ENCODE measurements around the gene GAS7. TPM values are rescaled to one million over a fixed set of nuclear protein-coding genes. Genes with fewer than 3 reads are reported as not detected.

The GAS7 gene
- total RNA-seq, 1 experiment from 2014 or later, result 4.1 TPM

DNA sequence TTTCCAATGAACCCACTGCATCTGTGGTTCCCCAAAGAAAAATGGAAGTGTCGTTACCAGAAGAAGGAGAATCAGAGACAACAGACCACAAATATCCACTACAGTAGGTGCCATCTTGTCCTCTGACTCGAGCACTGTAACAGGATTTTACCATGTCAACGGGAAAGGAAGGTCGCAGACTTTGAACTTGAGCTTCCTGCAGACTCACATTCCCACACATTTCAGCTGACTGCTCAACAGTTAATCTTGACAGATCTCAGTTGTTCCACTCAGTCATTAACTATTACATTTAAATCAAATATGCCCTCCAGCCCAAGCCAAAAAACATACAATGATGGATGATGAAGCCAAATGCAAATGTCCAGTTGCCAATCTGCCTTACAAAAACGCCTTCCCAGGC lies 37.0 kb downstream of the GAS7 start:
- Histone ChIP-seq H3K27me3 (ENCODE audit: insufficient read depth, low read length) (no peaks in the 10 kb centered on the region), H3K4me2 (ENCODE audit: low read length) (no peak overlapping the region), H3K27ac (ENCODE audit: low read depth, low read length) (no peak overlapping the region), H3K4me3 (replicated peaks in 1 of 2; ENCODE audit: low read depth in 1 of 2, low read length in 2 of 2) (no peak overlapping the region), H3K9ac (ENCODE audit: low read length) (no peak overlapping the region), H3K36me3 (ENCODE audit: control insufficient read depth in 1 of 2, insufficient read depth in 2 of 2, low read length in 2 of 2) (no peaks in the 10 kb centered on the region), H3K9me3 (ENCODE audit: control insufficient read depth in 1 of 2, insufficient read depth in 1 of 2, low read depth in 1 of 2, low read length in 2 of 2) (no peaks in the 10 kb centered on the region), H4K20me1 (ENCODE audit: insufficient read depth) (no peaks in the 10 kb centered on the region), H3K9me2 (ENCODE audit: insufficient read depth) (no peaks in the 10 kb centered on the region), H3K79me2 (ENCODE audit: insufficient read depth, low read length) (no peaks in the 10 kb centered on the region), H3K4me1 (ENCODE audit: control insufficient read depth in 1 of 2, insufficient read depth in 2 of 2, low read length in 2 of 2) (no peaks in the 10 kb centered on the region), H2AFZ (ENCODE audit: low read depth, low read length, poor library complexity, severe bottlenecking) (no peak overlapping the region)
- ChIA-PET CTCF (no interaction called here), POLR2A (no interaction called here), RAD21 (ENCODE audit: low non-redundant PET in 1 of 2, low total read pairs in 2 of 2, uncharacterized antibody in 2 of 2, unreplicated experiment in 2 of 2) (no interaction called here)
- no peak for ATAC-seq
- BruUV-seq (replicated peaks), result no TSS peak
- intact Hi-C loops (cut with micrococcal nuclease), result no loop called here
- TF ChIP-seq MAX (IDR thresholded peaks at IDR 0.05), result no peak
- DNase-seq (ENCODE audit: low read depth, low spot score), result no peak

DNA sequence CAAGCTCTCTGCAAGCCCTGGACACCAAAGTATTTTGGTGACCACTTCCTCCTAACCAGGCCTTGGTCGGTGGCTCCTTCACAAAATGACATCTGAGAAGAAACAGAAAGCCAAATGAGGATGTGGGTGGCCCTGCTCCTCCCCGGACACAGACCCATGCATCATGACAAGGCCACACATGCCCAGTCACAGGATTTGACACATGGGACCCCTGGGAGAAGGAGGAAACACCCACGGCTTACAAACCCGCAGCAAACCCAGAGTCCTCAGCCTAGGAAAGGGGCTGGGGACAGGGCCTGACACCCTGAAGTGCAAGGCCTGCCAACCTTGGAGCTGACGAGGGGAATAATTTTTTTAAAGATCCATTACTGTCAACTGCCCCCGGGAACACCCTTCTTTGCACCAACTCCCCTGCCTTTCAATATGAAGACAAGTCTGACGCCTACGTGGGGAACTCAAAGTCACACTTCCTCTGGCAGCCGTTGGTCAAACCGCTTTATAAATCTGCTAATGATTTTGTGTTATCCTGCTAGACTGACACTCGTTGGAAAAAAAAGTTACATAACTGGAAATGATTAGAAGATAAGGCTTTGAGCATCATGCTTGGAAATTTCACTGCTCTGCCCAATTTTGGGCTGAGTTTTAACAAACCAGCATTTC lies 41.3 kb downstream of the GAS7 start:
- no peaks in the 10 kb centered on the region for H3K27me3 ChIP-seq (ENCODE audit: insufficient read depth, low read length)
- H3K4me1 ChIP-seq (ENCODE audit: control insufficient read depth in 1 of 2, insufficient read depth in 2 of 2, low read length in 2 of 2), result peaks cover 0 to 2% of the 10 kb centered on the region in 2 experiments; a peak in 1 of 4 replicates
- ATAC-seq, result no peak
- no peak overlapping the region for H3K9ac ChIP-seq (ENCODE audit: low read length)
- H3K4me3 ChIP-seq (replicated peaks in 1 of 2; ENCODE audit: low read depth in 1 of 2, low read length in 2 of 2), result no peak overlapping the region
- no peak for DNase-seq (ENCODE audit: low read depth, low spot score)
- no peak overlapping the region for H3K27ac ChIP-seq (ENCODE audit: low read depth, low read length)
- POLR2A ChIA-PET, result no interaction called here
- no peaks in the 10 kb centered on the region for H3K9me2 ChIP-seq (ENCODE audit: insufficient read depth)
- no peak overlapping the region for H2AFZ ChIP-seq (ENCODE audit: low read depth, low read length, poor library complexity, severe bottlenecking)
- no peak overlapping the region for H3K4me2 ChIP-seq (ENCODE audit: low read length)
- RAD21 ChIA-PET (ENCODE audit: low non-redundant PET in 1 of 2, low total read pairs in 2 of 2, uncharacterized antibody in 2 of 2, unreplicated experiment in 2 of 2), result no interaction called here
- intact Hi-C loops (cut with micrococcal nuclease), result no loop called here
- no peaks in the 10 kb centered on the region for H3K36me3 ChIP-seq (ENCODE audit: control insufficient read depth in 1 of 2, insufficient read depth in 2 of 2, low read length in 2 of 2)
- no peaks in the 10 kb centered on the region for H4K20me1 ChIP-seq (ENCODE audit: insufficient read depth)
- BruUV-seq (replicated peaks), result no TSS peak
- no peaks in the 10 kb centered on the region for H3K9me3 ChIP-seq (ENCODE audit: control insufficient read depth in 1 of 2, insufficient read depth in 1 of 2, low read depth in 1 of 2, low read length in 2 of 2)
- no peaks in the 10 kb centered on the region for H3K79me2 ChIP-seq (ENCODE audit: insufficient read depth, low read length)
- TF ChIP-seq MAX (IDR thresholded peaks at IDR 0.05), result no peak
- no peak for TF ChIP-seq ELF1 (IDR thresholded peaks at IDR 0.05; ENCODE audit: borderline replicate concordance, low read depth)
- no peak for TF ChIP-seq POLR2A (IDR thresholded peaks at IDR 0.05; ENCODE audit: borderline replicate concordance, extremely low read depth, insufficient read depth, insufficient read length)
- TF ChIP-seq SIN3A (IDR thresholded peaks at IDR 0.05; ENCODE audit: low read depth), result no peak
- TF ChIP-seq JUND (IDR thresholded peaks at IDR 0.05), result no peak
- TF ChIP-seq ZNF274 (IDR thresholded peaks at IDR 0.05; ENCODE audit: low read depth, low read length), result no peak
- no peak for TF ChIP-seq EZH2 (IDR thresholded peaks at IDR 0.05)
- TF ChIP-seq, protein P1, sequence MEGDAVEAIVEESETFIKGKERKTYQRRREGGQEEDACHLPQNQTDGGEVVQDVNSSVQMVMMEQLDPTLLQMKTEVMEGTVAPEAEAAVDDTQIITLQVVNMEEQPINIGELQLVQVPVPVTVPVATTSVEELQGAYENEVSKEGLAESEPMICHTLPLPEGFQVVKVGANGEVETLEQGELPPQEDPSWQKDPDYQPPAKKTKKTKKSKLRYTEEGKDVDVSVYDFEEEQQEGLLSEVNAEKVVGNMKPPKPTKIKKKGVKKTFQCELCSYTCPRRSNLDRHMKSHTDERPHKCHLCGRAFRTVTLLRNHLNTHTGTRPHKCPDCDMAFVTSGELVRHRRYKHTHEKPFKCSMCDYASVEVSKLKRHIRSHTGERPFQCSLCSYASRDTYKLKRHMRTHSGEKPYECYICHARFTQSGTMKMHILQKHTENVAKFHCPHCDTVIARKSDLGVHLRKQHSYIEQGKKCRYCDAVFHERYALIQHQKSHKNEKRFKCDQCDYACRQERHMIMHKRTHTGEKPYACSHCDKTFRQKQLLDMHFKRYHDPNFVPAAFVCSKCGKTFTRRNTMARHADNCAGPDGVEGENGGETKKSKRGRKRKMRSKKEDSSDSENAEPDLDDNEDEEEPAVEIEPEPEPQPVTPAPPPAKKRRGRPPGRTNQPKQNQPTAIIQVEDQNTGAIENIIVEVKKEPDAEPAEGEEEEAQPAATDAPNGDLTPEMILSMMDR (IDR thresholded peaks at IDR 0.05 in 2 of 3, conservative IDR thresholded peaks at IDR 0.05 in 1 of 3; ENCODE audit: borderline replicate concordance in 1 of 3, insufficient read depth in 1 of 3, low read depth in 2 of 3, low read length in 2 of 3), result no peak
- TF ChIP-seq EZH2phosphoT487 (IDR thresholded peaks at IDR 0.05; ENCODE audit: borderline replicate concordance), result no peak
- CTCF ChIA-PET, result no interaction called here

Data from HCT116 (cell line).